Endothelial cell of umbilical vein (primary cell): ENCODE results near the gene TMEM233. TPM values are rescaled to one million over a fixed set of nuclear protein-coding genes. Genes with fewer than 3 reads are reported as not detected.

Source experiments
- BruUV-seq: library from RNA; stranded (reverse); fragments of 400-500 nt; replicated peaks from 2 replicates; lab custom pipeline; 2021; lab: Mats Ljungman, UMichigan
- CTCF ChIA-PET: fragments of 300-600, 350-600 bp; sonication (Branson Sonifier 250); formaldehyde crosslinking; loops from one replicate; lab custom pipeline; 2021; ENCODE audit warnings: antibody characterized with exemption, inconsistent platforms; lab: Charles Lee
- POLR2A ChIA-PET: fragments of 300-600, 350-600 bp; sonication (Branson Sonifier 250); formaldehyde crosslinking; loops from one replicate; lab custom pipeline; 2021; ENCODE audit warnings: antibody characterized with exemption, inconsistent platforms; lab: Charles Lee
- DNase-seq: peaks from one replicate; pipeline ENCODE4 v3.0.0-alpha.2; 2011; ENCODE audit warnings: low read depth, low spot score
- FAIRE-seq: peaks from 2 replicates; lab custom pipeline; 2011; peaks lifted over from hg19 to GRCh38; lab: Jason Lieb, UNC
- H2AFZ ChIP-seq: 2 replicates; pipeline ENCODE4 v1.6.0; 2012; ENCODE audit warnings: low read depth, low read length, control low read depth, inconsistent platforms
- H3K27ac ChIP-seq: 2 replicates; pipeline ENCODE4 v1.5.1; 2011; ENCODE audit warnings: low read depth, mild to moderate bottlenecking, control low read depth, low read length, moderate library complexity; ENCODE audit not compliant: insufficient read depth
- H3K27me3 ChIP-seq, 2 experiments: 2 replicates each; pipeline versions ENCODE4 v1.6.0 to v1.6.1; 2011; ENCODE audit warnings: low read length in 2 of 2, mixed read lengths in 1 of 2; ENCODE audit not compliant: control insufficient read depth in 2 of 2, insufficient read depth in 2 of 2
- H3K36me3 ChIP-seq, 2 experiments: 2 replicates in 1 of 2; 3 replicates in 1 of 2; pipeline ENCODE4 v1.5.1; 2011; ENCODE audit warnings: low read length in 2 of 2, mild to moderate bottlenecking in 1 of 2, moderate library complexity in 1 of 2; ENCODE audit not compliant: control insufficient read depth in 2 of 2, insufficient read depth in 2 of 2; ENCODE audit errors: extremely low read depth in 1 of 2
- H3K4me1 ChIP-seq: 3 replicates; pipeline ENCODE4 v1.5.1; 2011; ENCODE audit warnings: mild to moderate bottlenecking, low read length; ENCODE audit not compliant: control insufficient read depth, insufficient read depth; ENCODE audit errors: extremely low read depth
- H3K4me2 ChIP-seq: 2 replicates; pipeline ENCODE4 v1.6.1; 2011; ENCODE audit warnings: low read length, control low read depth, mixed read lengths; ENCODE audit not compliant: insufficient read depth
- H3K4me3 ChIP-seq, 3 experiments: fragments of 200-600 bp in 1 of 3; sonication (generic), shearing (Covaris generic) in 1 of 3; replicated peaks in 1 of 3; 2 replicates each; pipeline ENCODE4 v1.5.1; 2011 to 2016; ENCODE audit warnings: control low read depth in 3 of 3, low read length in 3 of 3, mild to moderate bottlenecking in 2 of 3, inconsistent platforms in 1 of 3, low read depth in 1 of 3, moderate library complexity in 1 of 3; ENCODE audit not compliant: insufficient read depth in 1 of 3
- H3K79me2 ChIP-seq: 2 replicates; pipeline ENCODE4 v1.6.0; 2012; ENCODE audit warnings: low read length, inconsistent platforms; ENCODE audit not compliant: control insufficient read depth, insufficient read depth
- H3K9ac ChIP-seq: replicated peaks from 2 replicates; pipeline ENCODE3; 2011; ENCODE audit warnings: low read length, control low read depth; ENCODE audit not compliant: insufficient read depth; ENCODE audit errors: extremely low read depth
- H3K9me1 ChIP-seq: replicated peaks from 3 replicates; pipeline ENCODE4 v1.6.0; 2011; ENCODE audit warnings: mild to moderate bottlenecking, low read length; ENCODE audit not compliant: control insufficient read depth, insufficient read depth; ENCODE audit errors: extremely low read depth
- H3K9me3 ChIP-seq: replicated peaks from 2 replicates; pipeline ENCODE4 v1.5.1; 2012; ENCODE audit warnings: low read length, inconsistent platforms; ENCODE audit not compliant: control insufficient read depth, insufficient read depth
- H4K20me1 ChIP-seq: replicated peaks from 2 replicates; pipeline ENCODE3; 2011; ENCODE audit warnings: mild to moderate bottlenecking, low read length; ENCODE audit not compliant: control insufficient read depth, insufficient read depth; ENCODE audit errors: extremely low read depth
- CTCF ChIP-seq, 2 donors: IDR thresholded peaks; 1 replicate in 1 of 2; 2 replicates in 1 of 2; pipeline ENCODE4 v1.5.1; 2011; ENCODE audit warnings: low read length in 2 of 2, mild to moderate bottlenecking in 2 of 2, moderate library complexity in 2 of 2, control low read depth in 1 of 2, inconsistent platforms in 1 of 2, low read depth in 1 of 2; ENCODE audit not compliant: insufficient read depth in 1 of 2; ENCODE audit errors: extremely low read depth in 1 of 2
- FOS ChIP-seq: IDR thresholded peaks from 2 replicates; pipeline ENCODE4 v1.6.1; 2011; ENCODE audit warnings: mild to moderate bottlenecking, low read length, moderate library complexity, borderline replicate concordance; ENCODE audit not compliant: insufficient read depth
- GATA2 ChIP-seq: IDR thresholded peaks from 2 replicates; pipeline ENCODE4 v1.7.0; 2011; ENCODE audit warnings: low read depth, mild to moderate bottlenecking, moderate library complexity, mixed read lengths, low read length; ENCODE audit not compliant: insufficient read length, insufficient read depth
- JUN ChIP-seq: IDR thresholded peaks from 2 replicates; pipeline ENCODE4 v1.6.1; 2011; ENCODE audit warnings: borderline replicate concordance, low read depth; ENCODE audit not compliant: insufficient read length, insufficient read depth
- MYC ChIP-seq: IDR thresholded peaks from one replicate; pipeline ENCODE4 v1.6.1; 2011; ENCODE audit warnings: mild to moderate bottlenecking, low read depth, low read length
- POLR2A ChIP-seq: IDR thresholded peaks from 2 replicates; pipeline ENCODE4 v1.6.1; 2012; ENCODE audit warnings: low read depth, mild to moderate bottlenecking, control low read depth, low read length
- POLR2AphosphoS5 ChIP-seq: IDR thresholded peaks from 2 replicates; pipeline ENCODE4 v1.6.1; 2012; ENCODE audit warnings: low read depth, mild to moderate bottlenecking, control low read depth, low read length, moderate library complexity; ENCODE audit not compliant: insufficient read depth
- dilution Hi-C: fragments of 300-500 bp; cut with MboI; formaldehyde crosslinking; loops from one replicate; pipeline ENCODE4 v1.15.0; 2019; ENCODE audit warnings: low sequenced_read_pairs; ENCODE audit not compliant: extremely low pct_ligation_motif_present
- intact Hi-C: fragments of 100-400 bp; cut with micrococcal nuclease; formaldehyde crosslinking; loops from one replicate; pipeline ENCODE4 v1.10.0; 2022
- polyA plus RNA-seq, 4 experiments: library from polyadenylated mRNA; depleted of rRNA in 3 of 4; stranded (reverse) in 3 of 4; unstranded in 1 of 4; fragments of >200 nt; gene quantifications; 2 replicates each; pipeline versions ENCODE4 v1.2.1 to v1.2.3, GENCODE V29; 2011 to 2012; ENCODE audit warnings: missing spikeins in 1 of 4
- total RNA-seq: library from RNA; stranded (reverse); gene quantifications from 2 replicates; pipeline ENCODE4 v1.2.3, GENCODE V29; 2021
- TF ChIP-seq, protein P1 (sequence below): IDR thresholded peaks from 2 replicates; pipeline ENCODE4 v1.6.1; 2011; ENCODE audit not compliant: insufficient read depth, insufficient read length

Gene TMEM233
- total and polyA plus RNA-seq, 2 donors (not counting 3 experiments of a cell fraction or from before 2014, with no cell fraction given): 0.01 TPM; not detected in 1

- H3K9me3 ChIP-seq: no peaks in the 10 kb centered on the region
- H3K36me3 ChIP-seq: no peaks in the 10 kb centered on the region
- TF ChIP-seq CTCF (IDR thresholded peaks at IDR 0.05; ENCODE audit: extremely low read depth in 1 of 2, insufficient read depth in 1 of 2, low read depth in 1 of 2, low read length in 2 of 2) (no peak), GATA2 (no peak), POLR2AphosphoS5 (no peak), FOS (peak; percentile 49)
- H2AFZ ChIP-seq: no peak overlapping the region
- H3K9me1 ChIP-seq: no peaks in the 10 kb centered on the region
- H3K79me2 ChIP-seq: no peaks in the 10 kb centered on the region
- dilution Hi-C loops: no loop called here
- H3K27ac ChIP-seq: no peak overlapping the region
- DNase-seq (peak; percentile 21), FAIRE-seq (peak; percentile 59)
- POLR2A ChIA-PET: no interaction called here
- no peaks in the 10 kb centered on the region for H4K20me1 ChIP-seq
- BruUV-seq: no TSS peak
- CTCF ChIA-PET: interaction anchor here (0.6 to 2.3 kb wide), 7 partner anchors 10 to 632 kb away, joined by 3 to 10 read pairs (median 4); partner anchors contain the start of gene SRRM4
- intact Hi-C loops: no loop called here
- H3K9ac ChIP-seq: no peak overlapping the region
- H3K4me2 ChIP-seq: no peak overlapping the region
- no peak overlapping the region for H3K4me3 ChIP-seq
- H3K4me1 ChIP-seq: peaks cover 8% of the 10 kb centered on the region
- no peaks in the 10 kb centered on the region for H3K27me3 ChIP-seq
These were observed 19.9 kb downstream of the TMEM233 start for GRCh38 chr12:119613319-119613936.

DNA sequence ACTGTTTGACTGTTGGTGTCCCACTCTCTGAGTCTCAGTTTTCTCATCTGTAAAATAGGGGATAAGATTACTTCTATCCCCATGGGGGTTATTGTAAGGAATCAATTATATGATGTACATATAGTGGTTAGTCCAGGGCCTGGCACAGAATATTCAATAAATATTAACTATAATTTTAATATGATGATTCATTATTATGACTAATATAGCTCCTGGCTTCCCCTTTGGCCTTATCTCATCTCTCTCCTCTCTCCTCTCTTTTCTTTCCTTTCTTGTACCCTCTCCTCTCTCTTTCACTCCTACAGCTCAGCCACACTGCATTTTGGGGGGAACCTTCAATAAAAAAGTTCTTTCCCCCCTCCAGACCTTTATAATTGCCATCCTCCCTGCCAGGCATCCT, 21.1 kb downstream of the TMEM233 start:
- no peaks in the 10 kb centered on the region for H3K27me3 ChIP-seq
- no peaks in the 10 kb centered on the region for H3K9me1 ChIP-seq
- H3K9me3 ChIP-seq: no peaks in the 10 kb centered on the region
- H3K9ac ChIP-seq: no peak overlapping the region
- FAIRE-seq (no peak), DNase-seq (no peak)
- intact Hi-C loops: no loop called here
- peaks cover 8% of the 10 kb centered on the region for H3K4me1 ChIP-seq
- no peak for TF ChIP-seq POLR2A
- TF ChIP-seq, protein P1, sequence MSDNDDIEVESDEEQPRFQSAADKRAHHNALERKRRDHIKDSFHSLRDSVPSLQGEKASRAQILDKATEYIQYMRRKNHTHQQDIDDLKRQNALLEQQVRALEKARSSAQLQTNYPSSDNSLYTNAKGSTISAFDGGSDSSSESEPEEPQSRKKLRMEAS: no peak
- peak; percentile 34 for TF ChIP-seq GATA2
- TF ChIP-seq JUN: no peak
- no peak for TF ChIP-seq MYC
- peak; percentile 36 for TF ChIP-seq FOS
- no peaks in the 10 kb centered on the region for H3K79me2 ChIP-seq
- no peak overlapping the region for H3K27ac ChIP-seq
- ChIA-PET CTCF (interaction anchor here (1.8 kb wide), 1 partner anchor 70 kb away, joined by 4 read pairs; no protein-coding TSS in a partner anchor), POLR2A (no interaction called here)
- no peak overlapping the region for H2AFZ ChIP-seq
- no peaks in the 10 kb centered on the region for H3K36me3 ChIP-seq
- dilution Hi-C loops: no loop called here
- H3K4me3 ChIP-seq: no peak overlapping the region
- no peaks in the 10 kb centered on the region for H4K20me1 ChIP-seq
- BruUV-seq: no TSS peak
- no peak overlapping the region for H3K4me2 ChIP-seq
